Heart left ventricle (tissue), 13 donors: ENCODE measurements around the gene CLEC3A.

Experiments used
- POLR2A ChIP-seq, 2 donors: fragments of 450-650 bp; IDR thresholded peaks; one replicate each; pipeline ENCODE4 v1.6.1; 2017; ENCODE audit warnings: antibody characterized with exemption in 2 of 2, mild to moderate bottlenecking in 2 of 2, moderate library complexity in 2 of 2
- TF ChIP-seq, protein P1 (sequence below), 12 donors: fragments of 200-600 bp; sonication (generic) in 4 of 12; IDR thresholded peaks; one replicate each; pipeline versions ENCODE4 v1.5.0 to v1.8.0; 2018 to 2022; ENCODE audit warnings: antibody characterized with exemption in 12 of 12, mild to moderate bottlenecking in 5 of 12
- donor health status: ischemic (EF 13 %, LVEDD 7.1; RV severe dilation, severe dysfunction).
- donor health status: DM: no; HTN: yes; CAD: no.
- donor health status: DM: no; HTN: no; CAD: no.
- donor health status: ischemic (EF 25% LVEDD 6.9; RV normal size, moderate dysfunction).
- donor health status: ischemic (EF 25% LVEDD 5.7; RV mildly dilated, moderate dysfunction).
- donor health status: ischemic (EF 35%, LVEDD 5.7; RV mildly dilated, moderate dysfunction).
- donor health status: nonischemic (EF 11% LVEDD 7.7; RV severe dilation, severe dysfunction).
- donor health status: DM: yes; HTN: yes; CAD: no.
- donor health status: PGD.
- donor health status: ischemic (EF 29% LVEDD 5.4; RV normal size, mild dysfunction).
- donor health status: nonischemic (EF 23%, LVEDD 6.1; RV moderate dilation, normal function).

DNA sequence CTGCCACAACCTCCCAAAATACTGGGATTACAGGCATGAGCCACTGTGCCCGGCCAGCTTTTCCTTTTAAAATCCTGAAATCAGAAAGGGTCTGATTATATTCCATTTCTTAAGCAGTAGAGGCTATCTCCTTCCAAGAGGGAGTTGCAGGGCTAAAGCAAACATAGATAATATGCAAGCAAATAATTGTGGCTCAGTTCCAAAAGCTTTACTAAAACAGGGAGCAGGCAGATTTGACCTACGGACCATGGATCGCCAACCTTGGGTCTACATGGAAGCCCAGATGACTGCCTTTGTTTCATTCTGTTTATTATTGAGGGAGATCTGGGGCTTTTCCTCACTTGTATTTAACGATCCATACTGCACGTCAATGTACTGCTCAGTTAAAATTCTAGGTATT is 38.5 kb downstream of the CLEC3A start:
- TF ChIP-seq, protein P1, sequence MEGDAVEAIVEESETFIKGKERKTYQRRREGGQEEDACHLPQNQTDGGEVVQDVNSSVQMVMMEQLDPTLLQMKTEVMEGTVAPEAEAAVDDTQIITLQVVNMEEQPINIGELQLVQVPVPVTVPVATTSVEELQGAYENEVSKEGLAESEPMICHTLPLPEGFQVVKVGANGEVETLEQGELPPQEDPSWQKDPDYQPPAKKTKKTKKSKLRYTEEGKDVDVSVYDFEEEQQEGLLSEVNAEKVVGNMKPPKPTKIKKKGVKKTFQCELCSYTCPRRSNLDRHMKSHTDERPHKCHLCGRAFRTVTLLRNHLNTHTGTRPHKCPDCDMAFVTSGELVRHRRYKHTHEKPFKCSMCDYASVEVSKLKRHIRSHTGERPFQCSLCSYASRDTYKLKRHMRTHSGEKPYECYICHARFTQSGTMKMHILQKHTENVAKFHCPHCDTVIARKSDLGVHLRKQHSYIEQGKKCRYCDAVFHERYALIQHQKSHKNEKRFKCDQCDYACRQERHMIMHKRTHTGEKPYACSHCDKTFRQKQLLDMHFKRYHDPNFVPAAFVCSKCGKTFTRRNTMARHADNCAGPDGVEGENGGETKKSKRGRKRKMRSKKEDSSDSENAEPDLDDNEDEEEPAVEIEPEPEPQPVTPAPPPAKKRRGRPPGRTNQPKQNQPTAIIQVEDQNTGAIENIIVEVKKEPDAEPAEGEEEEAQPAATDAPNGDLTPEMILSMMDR (IDR thresholded peaks at IDR 0.05): no peak
- TF ChIP-seq POLR2A (IDR thresholded peaks at IDR 0.05): no peak
